Upper lobe of left lung (tissue), 4 donors: ENCODE results near the gene COX5A.

Experiments used
- EP300 ChIP-seq, 4 donors: sonication (generic); formaldehyde crosslinking; IDR thresholded peaks; one replicate each; pipeline ENCODE4 v1.5.1; 2017; ENCODE audit warnings: antibody characterized with exemption in 4 of 4, control low read depth in 2 of 4
- POLR2A ChIP-seq, 4 donors: fragments of 450-650 bp; IDR thresholded peaks; one replicate each; pipeline ENCODE4 v1.5.1; 2016 to 2017; ENCODE audit warnings: antibody characterized with exemption in 4 of 4, mild to moderate bottlenecking in 2 of 4
- POLR2AphosphoS5 ChIP-seq, 2 donors: sonication (generic); formaldehyde crosslinking; IDR thresholded peaks; one replicate each; pipeline ENCODE4 v1.5.1; 2017; ENCODE audit warnings: antibody characterized with exemption in 2 of 2

DNA sequence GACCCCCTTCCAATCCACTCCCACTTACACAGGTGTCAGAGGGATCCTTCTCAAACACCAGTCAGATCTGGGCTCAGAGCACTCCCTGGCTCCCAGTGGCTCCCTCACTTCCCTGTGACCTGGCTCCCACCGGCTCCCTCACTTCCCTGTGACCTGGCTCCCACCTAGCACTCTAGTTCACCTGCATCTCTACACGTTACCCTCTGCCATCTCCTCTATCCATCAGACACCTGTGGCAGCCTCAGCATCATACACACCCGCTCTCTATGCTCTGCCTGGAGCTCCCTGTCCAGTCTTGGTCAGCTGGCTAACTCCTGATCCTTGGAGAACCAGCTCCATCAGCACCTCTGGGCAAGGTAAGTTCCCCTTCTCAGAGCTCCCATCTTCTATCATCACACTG lies 13.1 kb upstream of the COX5A start:
- no peak for TF ChIP-seq POLR2AphosphoS5 (IDR thresholded peaks at IDR 0.05)
- no peak for TF ChIP-seq EP300 (IDR thresholded peaks at IDR 0.05)
- no peak for TF ChIP-seq POLR2A (IDR thresholded peaks at IDR 0.05)
